Psoas muscle (tissue), 8 donors: ENCODE data around the gene ATAD3C. TPM values are rescaled to one million over a fixed set of nuclear protein-coding genes. Genes with fewer than 3 reads are reported as not detected.
"Not testable (repeated sequence)": the region's sequence is repeated elsewhere in the genome, so short reads cannot be mapped to it uniquely, and the experiment has no call there.

Experiments used
- ATAC-seq, 4 donors: fragments of 200-7000 bp; cut with Tn5 transposase; one replicate each; pipeline ENCODE4 v1.9.1; 2020; ENCODE audit warnings: moderate library complexity in 3 of 4, mild to moderate bottlenecking in 2 of 4
- DNase-seq, 2 donors: peaks; one replicate each; pipeline ENCODE4 v3.0.0-alpha.2; 2020
- H3K27ac ChIP-seq: fragments of 200-600 bp; one replicate; pipeline ENCODE4 v1.8.0; 2022
- H3K27me3 ChIP-seq, 3 donors: fragments of 200-600 bp in 1 of 3; one replicate each; pipeline versions ENCODE4 v1.6.1 to v1.8.0; 2013 to 2022; ENCODE audit warnings: low read length in 2 of 3, mild to moderate bottlenecking in 2 of 3, moderate library complexity in 1 of 3; ENCODE audit not compliant: insufficient read depth in 3 of 3
- H3K36me3 ChIP-seq, 2 donors: fragments of 200-600 bp in 1 of 2; one replicate each; pipeline versions ENCODE4 v1.6.1 to v1.8.0; 2013 to 2022; ENCODE audit warnings: low read depth in 1 of 2, mild to moderate bottlenecking in 1 of 2, moderate library complexity in 1 of 2; ENCODE audit not compliant: insufficient read depth in 1 of 2
- H3K4me1 ChIP-seq: fragments of 200-600 bp; one replicate; pipeline ENCODE4 v1.8.0; 2022
- H3K4me3 ChIP-seq: fragments of 200-600 bp; one replicate; pipeline ENCODE4 v1.8.0; 2022; ENCODE audit warnings: mild to moderate bottlenecking
- H3K9me3 ChIP-seq: fragments of 200-600 bp; one replicate; pipeline ENCODE4 v1.8.0; 2022
- CTCF ChIP-seq: fragments of 200-600 bp; IDR thresholded peaks from one replicate; pipeline ENCODE4 v1.8.0; 2022; ENCODE audit warnings: antibody characterized with exemption
- WGBS, 3 donors: extraction: QIAGEN DNeasy Blood & Tissue Kit; methylation state at CpG; one replicate each; pipeline versions ENCODE4 v1.1.6 to v1.1.7; 2013; 5-methylcytosine and 5-hydroxymethylcytosine counted together
- intact Hi-C, 2 donors: fragments of 100-400 bp; cut with DNase I; formaldehyde crosslinking; loops; one replicate each; pipeline versions ENCODE4 v1.11.0 to v1.14.2; 2022
- polyA plus RNA-seq, 3 donors: library from polyadenylated mRNA; stranded (reverse); fragments of 200-250 nt; gene quantifications; one replicate each; pipeline ENCODE4 v1.2.3, GENCODE V29; 2013
- total RNA-seq, 4 donors: library from RNA; stranded (reverse); fragmentation: NEBNext Ultra II Directional in 2 of 4; extraction: Animal tissue kit (Norgen Biotek cat#: 25700) in 2 of 4; gene quantifications; one replicate each; pipeline versions ENCODE4 v1.2.1 to v1.2.4, GENCODE V29; 2021 to 2023
- donor health status: healthy with polysubstance abuse.
- donor health status: DM: no; HTN: no; CAD: no; lungs with moderate emphysema.
- donor health status: Bipolar disorder and iron deficiency.
- donor health status: healthy.
- donor health status: DM: yes; HTN: yes; CAD: no.
- donor health status: DM: no; HTN: no; CAD: no.
- donor health status: DM: no; HTN: no; CAD: no.
- donor health status: DM: yes; HTN: yes; CAD: no.

ATAD3C gene
- total and polyA plus RNA-seq, 7 donors: 0.12 to 0.99 (median 0.55) TPM

- no peak for ATAC-seq
- Histone ChIP-seq H3K9me3 (no peaks in the 10 kb centered on the region), H3K4me1 (no peaks in the 10 kb centered on the region), H3K36me3 (no peaks in the 10 kb centered on the region), H3K27me3 (no peaks in the 10 kb centered on the region), H3K4me3 (no peak overlapping the region), H3K27ac (no peak overlapping the region)
- intact Hi-C loops: no loop called here
- no peak for TF ChIP-seq CTCF
- DNase-seq: no peak
- WGBS, 3 donors: 88 to 91% (median 90%) methylated on average over 26 of the region's 26 CpGs
Measured at GRCh38 chr1:1451696-1452364, 2.3 kb downstream of the ATAD3C start.

GRCh38 chr1:1452365-1452739, 2.9 kb downstream of the ATAD3C start:
- H3K9me3 ChIP-seq, DNase-seq, H3K27ac ChIP-seq, H3K4me3 ChIP-seq, H3K4me1 ChIP-seq, H3K36me3 ChIP-seq, H3K27me3 ChIP-seq, ATAC-seq, intact Hi-C loops: not testable (repeated sequence)
- WGBS, 3 donors: 69 to 76% (median 73%) methylated on average over 8 of the region's 8 CpGs

GRCh38 chr1:1452882-1453281, 3.4 kb downstream of the ATAD3C start:
- H3K36me3 ChIP-seq: no peaks in the 10 kb centered on the region
- H3K27me3 ChIP-seq: no peaks in the 10 kb centered on the region
- H3K4me3 ChIP-seq: no peak overlapping the region
- no peaks in the 10 kb centered on the region for H3K9me3 ChIP-seq
- intact Hi-C loops: no loop called here
- no peak for DNase-seq
- no peak overlapping the region for H3K27ac ChIP-seq
- no peak for ATAC-seq
- TF ChIP-seq CTCF: no peak
- WGBS, 3 donors: 92 to 94% (median 93%) methylated on average over 16 of the region's 16 CpGs
- no peaks in the 10 kb centered on the region for H3K4me1 ChIP-seq

GRCh38 chr1:1454286-1455056, 5.0 kb downstream of the ATAD3C start:
- DNase-seq, H3K27ac ChIP-seq, H3K27me3 ChIP-seq, H3K4me3 ChIP-seq, intact Hi-C loops, H3K36me3 ChIP-seq, H3K9me3 ChIP-seq, H3K4me1 ChIP-seq, ATAC-seq: not testable (repeated sequence)
- WGBS, 3 donors: 69 to 73% (median 72%) methylated on average over 28 to 36 of the region's 41 CpGs

- DNase-seq (no peak), ATAC-seq (no peak)
- intact Hi-C loops: no loop called here
- no peak overlapping the region for H3K27ac ChIP-seq
- no peak overlapping the region for H3K4me3 ChIP-seq
- H3K27me3 ChIP-seq: no peaks in the 10 kb centered on the region
- H3K9me3 ChIP-seq: no peaks in the 10 kb centered on the region
- WGBS, 3 donors: 79 to 87% (median 86%) methylated on average over 24 to 30 of the region's 30 CpGs
- H3K4me1 ChIP-seq: no peaks in the 10 kb centered on the region
- no peak for TF ChIP-seq CTCF
- no peaks in the 10 kb centered on the region for H3K36me3 ChIP-seq
Measured at GRCh38 chr1:1455366-1455884, 5.9 kb downstream of the ATAD3C start.

- 39 to 100% methylated on average over 1 to 3 of the region's 15 CpGs; no CpG with 5 or more reads in 1 of the 3 donors for whole genome bisulfite sequencing, 3 donors
Measured at GRCh38 chr1:1455934-1456333, 6.4 kb downstream of the ATAD3C start.

GRCh38 chr1:1456683-1457255, 7.3 kb downstream of the ATAD3C start:
- intact Hi-C loops, H3K27ac ChIP-seq, H3K27me3 ChIP-seq, H3K4me3 ChIP-seq, H3K4me1 ChIP-seq, ATAC-seq, H3K36me3 ChIP-seq, H3K9me3 ChIP-seq, DNase-seq: not testable (repeated sequence)
- 81 to 90% (median 82%) methylated on average over 14 to 17 of the region's 22 CpGs for WGBS, 3 donors

More at GRCh38 chr1:1455934-1456333, 6.4 kb downstream of the ATAD3C start:
- intact Hi-C loops, H3K36me3 ChIP-seq, DNase-seq, ATAC-seq, H3K9me3 ChIP-seq, H3K27ac ChIP-seq, H3K4me1 ChIP-seq, H3K27me3 ChIP-seq, H3K4me3 ChIP-seq: not testable (repeated sequence)

- H3K9me3 ChIP-seq, H3K4me3 ChIP-seq, DNase-seq, ATAC-seq, H3K27me3 ChIP-seq, H3K4me1 ChIP-seq, H3K27ac ChIP-seq, H3K36me3 ChIP-seq, intact Hi-C loops: not testable (repeated sequence)
- WGBS, 3 donors: 82 to 87% (median 84%) methylated on average over 6 to 14 of the region's 19 CpGs
Measured at GRCh38 chr1:1459156-1459555, 9.7 kb downstream of the ATAD3C start.
